Measurements from ENCODE around the gene GSTT4.
"Not testable (repeated sequence)": the region's sequence is repeated elsewhere in the genome, so short reads cannot be mapped to it uniquely, and the experiment has no call there.

The GSTT4 gene

GRCh38 chr22:24024354-24024753, 19.1 kb upstream of the GSTT4 start:
- no peak for DNase-seq (ENCODE audit: low read depth)

- DNase-seq (ENCODE audit: low read depth): no peak
Observed at GRCh38 chr22:24023204-24023789, 18.0 kb upstream of the GSTT4 start.

- DNase-seq (ENCODE audit: low read depth): no peak
Observed at GRCh38 chr22:24021304-24021703, 16.1 kb upstream of the GSTT4 start.

- no peak for DNase-seq (ENCODE audit: low read depth)
Observed at GRCh38 chr22:24016156-24016555, 10.9 kb upstream of the GSTT4 start.

- DNase-seq (ENCODE audit: low read depth): no peak
Observed at GRCh38 chr22:24011735-24012068, 6.4 kb upstream of the GSTT4 start.

GRCh38 chr22:24010018-24010391, 4.8 kb upstream of the GSTT4 start:
- no peak for DNase-seq (ENCODE audit: low read depth)

- no peak for DNase-seq (ENCODE audit: low read depth)
Observed at GRCh38 chr22:24009227-24010017, 4.2 kb upstream of the GSTT4 start.

- no peak for DNase-seq (ENCODE audit: low read depth)
Observed at GRCh38 chr22:24008381-24009226, 3.4 kb upstream of the GSTT4 start.

- DNase-seq (ENCODE audit: low read depth): no peak
Observed at GRCh38 chr22:24008022-24008283, 2.7 kb upstream of the GSTT4 start.

- DNase-seq (ENCODE audit: low read depth): no peak
Observed at GRCh38 chr22:24007253-24008021, 2.2 kb upstream of the GSTT4 start.

GRCh38 chr22:24006914-24007214, 1.6 kb upstream of the GSTT4 start:
- DNase-seq (ENCODE audit: low read depth): no peak

GRCh38 chr22:24006207-24006913, 1.1 kb upstream of the GSTT4 start:
- no peak for DNase-seq (ENCODE audit: low read depth)

- DNase-seq (ENCODE audit: low read depth): no peak
Observed at GRCh38 chr22:24003887-24004286, 1.4 kb downstream of the GSTT4 start.

- DNase-seq (ENCODE audit: low read depth): no peak
Observed at GRCh38 chr22:24002851-24003250, 2.4 kb downstream of the GSTT4 start.

- no peak for DNase-seq (ENCODE audit: low read depth)
Observed at GRCh38 chr22:24002272-24002671, 3.0 kb downstream of the GSTT4 start.

- DNase-seq (ENCODE audit: low read depth): no peak
Observed at GRCh38 chr22:24001314-24001713, 3.9 kb downstream of the GSTT4 start.

- not testable (repeated sequence) for DNase-seq (ENCODE audit: low read depth)
Observed at GRCh38 chr22:23999779-24000178, 5.5 kb downstream of the GSTT4 start.

- no peak for DNase-seq (ENCODE audit: low read depth)
Observed at GRCh38 chr22:23997092-23997491, 8.2 kb downstream of the GSTT4 start.

- DNase-seq (ENCODE audit: low read depth): not testable (repeated sequence)
Observed at GRCh38 chr22:23993581-23994177, 11.6 kb downstream of the GSTT4 start.

- not testable (repeated sequence) for DNase-seq (ENCODE audit: low read depth)
Observed at GRCh38 chr22:23993080-23993479, 12.2 kb downstream of the GSTT4 start.

GRCh38 chr22:23989583-23990244, 15.5 kb downstream of the GSTT4 start:
- not testable (repeated sequence) for DNase-seq (ENCODE audit: low read depth)

All from CMK (cell line).